ES-I3 (cell line): Measurements from ENCODE around the gene DUSP2.

ENCODE experiments used
- H3K36me3 ChIP-seq: 2 replicates; pipeline ENCODE4 v1.6.1; 2013; ENCODE audit warnings: mild to moderate bottlenecking, low read length, control low read depth, moderate library complexity; ENCODE audit not compliant: insufficient read depth
- H3K4me1 ChIP-seq: 2 replicates; pipeline ENCODE4 v1.6.1; 2013; ENCODE audit warnings: mild to moderate bottlenecking, control low read depth, low read length; ENCODE audit not compliant: insufficient read depth
- H3K9ac ChIP-seq: 2 replicates; pipeline ENCODE4 v1.6.1; 2013; ENCODE audit warnings: low read depth, mild to moderate bottlenecking, low read length, moderate library complexity
- H3K9me3 ChIP-seq: 2 replicates; pipeline ENCODE4 v1.6.1; 2013; ENCODE audit warnings: mild to moderate bottlenecking, low read length, moderate library complexity; ENCODE audit not compliant: control insufficient read depth, insufficient read depth

DUSP2 gene

DNA sequence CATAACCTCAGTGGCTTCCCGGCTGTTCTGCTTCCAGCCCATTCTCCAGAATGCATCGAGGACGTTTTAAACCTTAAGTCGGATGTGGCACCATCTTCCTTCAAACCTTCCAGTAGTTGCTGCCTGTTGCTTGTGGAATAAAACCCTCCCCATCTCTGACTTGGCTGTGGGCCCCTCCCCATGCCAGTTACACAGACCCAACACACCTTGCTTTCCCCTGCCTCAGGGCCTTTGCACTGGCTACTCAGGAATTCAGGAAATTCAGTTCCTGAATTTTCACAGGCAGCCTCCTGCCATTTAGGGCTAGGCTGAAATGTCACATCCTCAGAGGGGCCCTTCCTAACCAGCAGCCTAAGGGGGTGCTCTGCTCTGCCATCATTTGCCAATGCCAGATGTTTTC is 23.8 kb downstream of the DUSP2 start:
- Histone ChIP-seq H3K9me3 (no peaks in the 10 kb centered on the region), H3K4me1 (peaks cover 5% of the 10 kb centered on the region; the same call in 1 of the 2 replicates), H3K36me3 (no peaks in the 10 kb centered on the region)

GRCh38 chr2:96120991-96121390 is 24.2 kb downstream of the DUSP2 start:
- Histone ChIP-seq H3K4me1 (peaks cover 5% of the 10 kb centered on the region; the same call in 1 of the 2 replicates), H3K9ac (no peak overlapping the region), H3K36me3 (no peaks in the 10 kb centered on the region), H3K9me3 (no peaks in the 10 kb centered on the region)

More for the DNA sequence above, 23.8 kb downstream of the DUSP2 start:
- no peak overlapping the region for H3K9ac ChIP-seq

DNA sequence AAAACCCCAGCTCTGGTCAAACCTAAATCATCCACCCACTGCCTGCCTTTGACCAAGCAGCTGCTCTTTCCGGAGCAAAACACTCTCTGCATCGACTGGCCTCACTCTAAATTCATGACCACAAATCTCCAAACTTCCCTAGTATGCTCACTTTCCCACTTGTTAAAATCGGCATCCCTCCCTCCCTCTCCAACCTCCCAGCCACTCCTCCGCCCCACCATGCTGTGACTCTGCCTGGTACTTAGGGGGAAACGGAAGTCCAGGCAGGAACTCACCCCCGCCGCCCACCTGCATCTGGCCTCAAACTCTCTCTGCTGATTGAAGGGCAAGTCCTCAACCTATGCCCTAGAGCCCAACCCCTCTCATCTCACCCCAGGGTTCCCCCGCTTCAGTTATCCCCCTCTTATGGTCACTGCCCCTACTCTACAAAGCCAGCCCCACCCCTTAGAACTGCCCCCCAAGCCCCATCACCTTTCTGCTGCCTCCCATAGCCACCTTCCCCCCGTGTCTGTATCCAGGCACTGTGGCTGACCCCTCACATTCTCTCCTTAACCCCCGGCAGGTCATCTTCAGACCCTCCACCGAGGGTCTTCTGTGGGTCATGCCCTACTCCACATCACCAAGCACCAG is 25.0 kb downstream of the DUSP2 start:
- no peak overlapping the region for H3K9ac ChIP-seq

GRCh38 chr2:96119389-96119751 is 25.9 kb downstream of the DUSP2 start:
- Histone ChIP-seq H3K9ac (no peak overlapping the region), H3K4me1 (peaks cover 5% of the 10 kb centered on the region; the same call in 1 of the 2 replicates), H3K9me3 (no peaks in the 10 kb centered on the region), H3K36me3 (no peaks in the 10 kb centered on the region)

More for the DNA sequence above, 25.0 kb downstream of the DUSP2 start:
- no peaks in the 10 kb centered on the region for H3K9me3 ChIP-seq
- H3K36me3 ChIP-seq = no peaks in the 10 kb centered on the region
- peaks cover 5% of the 10 kb centered on the region; the same call in 1 of the 2 replicates for H3K4me1 ChIP-seq

DNA sequence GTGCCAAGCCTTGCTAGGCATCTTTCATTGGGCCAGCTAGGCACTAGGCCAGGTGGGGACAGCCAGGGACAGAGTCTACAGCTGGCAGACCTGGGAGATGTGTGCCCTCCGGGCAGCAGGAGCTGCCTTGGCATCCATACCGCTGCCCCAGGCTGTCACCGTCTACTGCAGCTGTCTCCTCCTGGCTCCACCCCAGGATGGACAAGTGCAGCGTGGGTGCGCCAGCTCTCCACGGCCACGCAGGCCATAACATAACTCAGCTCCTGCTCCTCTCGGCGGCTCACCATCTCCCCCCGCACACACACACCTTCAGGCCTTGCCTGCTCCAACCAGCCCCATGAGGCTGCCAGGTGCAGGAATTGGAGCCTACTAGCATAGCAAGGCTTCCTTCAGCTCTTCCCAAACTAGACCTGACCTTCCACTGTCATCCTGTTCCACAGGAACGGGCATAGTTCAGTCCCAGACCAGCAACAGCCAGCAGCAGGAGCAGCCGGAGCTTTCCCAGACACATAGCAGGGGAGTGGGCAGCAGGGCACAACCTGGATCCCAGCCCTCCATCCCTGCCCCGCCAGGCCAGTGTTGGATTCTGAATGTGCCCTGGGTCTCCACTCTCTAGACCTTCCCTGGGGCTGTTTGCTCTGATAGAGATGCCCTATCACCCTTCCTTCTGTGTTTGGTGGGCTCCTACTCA is 26.4 kb downstream of the DUSP2 start:
- Histone ChIP-seq H3K4me1 (peaks cover 5% of the 10 kb centered on the region; the same call in 1 of the 2 replicates), H3K9me3 (no peaks in the 10 kb centered on the region), H3K36me3 (no peaks in the 10 kb centered on the region), H3K9ac (no peak overlapping the region)

- H3K9me3 ChIP-seq = no peaks in the 10 kb centered on the region
- H3K36me3 ChIP-seq = no peaks in the 10 kb centered on the region
- H3K4me1 ChIP-seq = peaks cover 5% of the 10 kb centered on the region; the same call in 1 of the 2 replicates
- peak overlapping the region; percentile 80; the same call in 1 of the 2 replicates for H3K9ac ChIP-seq
These were observed 27.3 kb downstream of the DUSP2 start for GRCh38 chr2:96117701-96118588.

GRCh38 chr2:96116879-96117533 is 28.2 kb downstream of the DUSP2 start:
- Histone ChIP-seq H3K36me3 (no peaks in the 10 kb centered on the region), H3K4me1 (peaks cover 8% of the 10 kb centered on the region; the same call in 1 of the 2 replicates), H3K9ac (peak overlapping the region; percentile 80; the same call in 1 of the 2 replicates), H3K9me3 (no peaks in the 10 kb centered on the region)

GRCh38 chr2:96116424-96116878 is 28.8 kb downstream of the DUSP2 start, which contains the start of gene ADRA2B:
TSS of gene ADRA2B (minus strand) at chr2:96116571. CDS start at chr2:96116149, 422 bp downstream.
- peaks cover 8% of the 10 kb centered on the region; the same call in 1 of the 2 replicates for H3K4me1 ChIP-seq
- peak within 1 kb of the TSS; percentile 80; the same call in 1 of the 2 replicates for H3K9ac ChIP-seq
- H3K36me3 ChIP-seq = no peaks in the 10 kb centered on the region
- no peaks in the 10 kb centered on the region for H3K9me3 ChIP-seq

DNA sequence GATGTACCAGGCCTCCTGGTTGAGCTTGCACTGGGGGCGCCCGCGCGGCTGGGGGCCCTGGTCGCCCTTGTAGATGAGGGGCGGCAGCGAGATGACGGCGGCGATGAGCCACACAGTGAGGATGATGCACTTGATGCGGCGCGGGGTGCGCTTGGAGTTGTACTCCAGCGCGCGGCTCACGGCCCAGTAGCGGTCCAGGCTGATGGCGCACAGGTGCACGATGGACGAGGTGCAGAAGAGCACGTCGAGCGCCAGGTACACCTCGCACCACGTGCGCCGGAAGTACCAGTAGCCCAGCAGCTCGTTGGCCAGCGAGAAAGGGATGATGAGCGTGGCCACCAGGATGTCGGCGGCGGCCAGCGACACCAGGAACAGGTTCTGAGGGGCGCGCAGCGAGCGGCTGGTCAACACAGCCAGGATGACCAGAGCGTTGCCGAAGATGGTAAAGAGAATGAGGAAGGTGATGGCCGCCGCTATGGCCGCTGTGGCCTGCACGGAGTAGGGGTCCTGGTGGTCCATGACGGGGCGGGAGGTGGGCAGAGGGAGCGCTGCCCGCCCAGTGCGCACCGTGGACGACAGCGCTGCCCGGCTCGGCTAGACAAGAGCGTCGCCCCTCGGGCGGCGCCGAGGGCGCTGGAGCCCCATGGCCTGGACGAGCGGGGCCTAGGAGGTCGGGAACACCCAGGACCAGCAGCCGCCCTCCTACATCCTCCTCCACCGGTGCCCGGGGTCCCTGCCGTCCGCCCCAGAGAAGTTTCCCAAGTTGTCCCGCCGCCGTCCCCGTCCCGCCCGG is 29.4 kb downstream of the DUSP2 start:
- peaks cover 8% of the 10 kb centered on the region; the same call in 1 of the 2 replicates for H3K4me1 ChIP-seq
- peak overlapping the region; percentile 80; the same call in 1 of the 2 replicates for H3K9ac ChIP-seq
- H3K36me3 ChIP-seq = no peaks in the 10 kb centered on the region
- H3K9me3 ChIP-seq = no peaks in the 10 kb centered on the region

GRCh38 chr2:96114903-96115581 is 30.2 kb downstream of the DUSP2 start:
- H3K9me3 ChIP-seq = no peaks in the 10 kb centered on the region
- H3K4me1 ChIP-seq = peaks cover 8% of the 10 kb centered on the region; the same call in 1 of the 2 replicates
- no peak overlapping the region for H3K9ac ChIP-seq
- no peaks in the 10 kb centered on the region for H3K36me3 ChIP-seq

DNA sequence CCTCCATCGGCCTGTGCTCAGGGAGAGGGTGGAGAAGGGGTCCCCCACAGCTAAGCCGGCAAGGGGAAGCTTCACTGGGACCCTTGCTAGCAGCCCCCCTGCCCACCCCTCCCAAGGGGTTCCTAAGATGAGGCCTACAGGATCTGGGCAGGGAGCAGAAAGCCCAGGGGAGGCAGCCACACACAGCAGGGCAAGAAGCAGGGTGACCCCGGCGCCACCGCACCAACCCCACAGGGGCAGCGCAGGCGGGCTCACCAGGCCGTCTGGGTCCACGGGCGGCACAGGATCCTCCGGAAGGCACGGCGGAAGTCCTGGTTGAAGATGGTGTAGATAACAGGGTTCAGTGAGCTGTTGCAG is 30.7 kb downstream of the DUSP2 start:
- H3K36me3 ChIP-seq = no peaks in the 10 kb centered on the region
- H3K9ac ChIP-seq = no peak overlapping the region
- H3K4me1 ChIP-seq = peaks cover 10% of the 10 kb centered on the region; the same call in 1 of the 2 replicates
- H3K9me3 ChIP-seq = no peaks in the 10 kb centered on the region

DNA sequence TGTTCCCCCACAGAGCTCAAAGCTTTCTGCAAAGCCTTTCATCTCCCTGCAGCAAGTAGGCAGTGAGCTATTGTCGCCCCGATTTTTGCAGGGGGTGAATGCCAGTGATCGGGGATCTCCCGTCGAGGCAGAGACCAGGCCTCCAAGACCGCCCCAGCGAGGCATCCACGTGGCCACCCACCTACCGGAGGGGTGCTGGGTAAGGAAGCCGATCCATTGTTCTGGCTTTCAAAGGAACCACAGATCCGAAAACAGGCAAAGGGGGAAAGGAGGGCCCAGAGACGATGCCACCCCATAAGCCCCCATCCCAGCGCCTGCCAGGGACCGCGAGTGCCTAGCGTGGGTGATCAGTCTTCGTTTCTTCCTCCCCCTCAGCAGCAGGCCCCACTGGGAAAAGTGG is 31.3 kb downstream of the DUSP2 start:
- Histone ChIP-seq H3K9me3 (no peaks in the 10 kb centered on the region), H3K4me1 (peaks cover 15% of the 10 kb centered on the region; the same call in 1 of the 2 replicates), H3K9ac (no peak overlapping the region), H3K36me3 (no peaks in the 10 kb centered on the region)

DNA sequence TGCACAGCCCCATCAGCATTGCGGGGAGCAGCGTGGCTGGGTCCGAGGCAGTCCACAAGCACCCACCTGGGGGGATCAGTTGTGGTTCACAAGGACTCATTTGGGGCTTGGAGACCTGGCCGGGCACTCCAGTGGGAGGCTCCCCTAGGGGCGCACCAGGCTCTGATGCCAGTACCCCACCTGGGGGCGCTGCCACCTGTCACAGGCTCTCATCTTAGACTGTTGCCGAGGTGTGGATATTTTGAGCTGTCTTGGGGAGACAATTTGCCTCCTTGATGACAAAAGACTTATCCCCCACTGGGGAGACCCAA is 31.9 kb downstream of the DUSP2 start:
- H3K9me3 ChIP-seq = no peaks in the 10 kb centered on the region
- H3K9ac ChIP-seq = no peak overlapping the region
- peaks cover 19% of the 10 kb centered on the region; the same call in 1 of the 2 replicates for H3K4me1 ChIP-seq
- H3K36me3 ChIP-seq = no peaks in the 10 kb centered on the region
